CD14-positive monocyte (primary cell): Measurements from ENCODE around the gene MS4A14. TPM values are rescaled to one million over a fixed set of nuclear protein-coding genes. Genes with fewer than 3 reads are reported as not detected.

ENCODE experiments used
- DNase-seq, 3 donors: peaks; one replicate each; pipeline ENCODE4 v3.0.0-alpha.2; 2011 to 2022
- H2AFZ ChIP-seq: 2 replicates; pipeline ENCODE4 v1.6.0; 2012; ENCODE audit warnings: mild to moderate bottlenecking, low read depth, low read length, inconsistent platforms; ENCODE audit not compliant: insufficient read depth, poor library complexity, severe bottlenecking
- H3K27ac ChIP-seq, 2 donors: 1 replicate in 1 of 2; 2 replicates in 1 of 2; pipeline ENCODE4 v1.5.1; 2012 to 2013; ENCODE audit warnings: low read length in 2 of 2, control low read depth in 1 of 2, inconsistent platforms in 1 of 2, low read depth in 1 of 2, mild to moderate bottlenecking in 1 of 2
- H3K27me3 ChIP-seq, 2 donors: one replicate each; pipeline versions ENCODE4 v1.6.0 to v1.6.1; 2011 to 2013; ENCODE audit warnings: low read length in 2 of 2; ENCODE audit not compliant: control insufficient read depth in 2 of 2, insufficient read depth in 2 of 2
- H3K36me3 ChIP-seq, 2 donors: replicated peaks in 1 of 2; 1 replicate in 1 of 2; 2 replicates in 1 of 2; pipeline versions ENCODE4 v1.5.1 to v1.6.1; 2012 to 2013; ENCODE audit warnings: low read length in 2 of 2, control low read depth in 1 of 2, inconsistent platforms in 1 of 2, mild to moderate bottlenecking in 1 of 2; ENCODE audit not compliant: insufficient read depth in 2 of 2, control insufficient read depth in 1 of 2
- H3K4me1 ChIP-seq, 2 donors: 1 replicate in 1 of 2; 2 replicates in 1 of 2; pipeline versions ENCODE4 v1.5.1 to v1.6.1; 2012 to 2013; ENCODE audit warnings: low read length in 2 of 2, control low read depth in 1 of 2, inconsistent platforms in 1 of 2, mild to moderate bottlenecking in 1 of 2, moderate library complexity in 1 of 2; ENCODE audit not compliant: insufficient read depth in 2 of 2, control insufficient read depth in 1 of 2
- H3K4me2 ChIP-seq: replicated peaks from 2 replicates; pipeline ENCODE3; 2012; ENCODE audit warnings: low read length, moderate library complexity, mild to moderate bottlenecking; ENCODE audit not compliant: poor library complexity, severe bottlenecking; ENCODE audit errors: extremely low read depth
- H3K4me3 ChIP-seq, 3 experiments: fragments of 200-600 bp in 1 of 3; sonication (generic) in 1 of 3; replicated peaks in 1 of 3; 1 replicate in 2 of 3; 2 replicates in 1 of 3; pipeline ENCODE4 v1.5.1; 2011 to 2013; ENCODE audit warnings: low read length in 3 of 3, mild to moderate bottlenecking in 3 of 3, control low read depth in 2 of 3, low read depth in 2 of 3, inconsistent platforms in 1 of 3, moderate library complexity in 1 of 3
- H3K79me2 ChIP-seq: 2 replicates; pipeline ENCODE4 v1.6.0; 2012; ENCODE audit warnings: mild to moderate bottlenecking, control low read depth, inconsistent platforms, low read length, moderate library complexity; ENCODE audit not compliant: insufficient read depth
- H3K9ac ChIP-seq: 2 replicates; pipeline ENCODE4 v1.6.0; 2017; ENCODE audit warnings: low read length, mild to moderate bottlenecking; ENCODE audit not compliant: insufficient read depth, poor library complexity, severe bottlenecking
- H3K9me3 ChIP-seq, 2 donors: replicated peaks in 1 of 2; 1 replicate in 1 of 2; 2 replicates in 1 of 2; pipeline versions ENCODE4 v1.5.1 to v1.6.1; 2012 to 2013; ENCODE audit warnings: low read length in 2 of 2, control low read depth in 1 of 2; ENCODE audit not compliant: control insufficient read depth in 1 of 2, insufficient read depth in 1 of 2
- H4K20me1 ChIP-seq: 2 replicates; pipeline ENCODE4 v1.6.0; 2012; ENCODE audit warnings: mild to moderate bottlenecking, low read length, control low read depth, moderate library complexity; ENCODE audit not compliant: insufficient read depth
- H3K27ac Mint-ChIP-seq, 7 donors: one replicate each; pipeline ENCODE4 v1.8.0; 2020; ENCODE audit warnings: mild to moderate bottlenecking in 7 of 7, mixed read lengths in 7 of 7, moderate library complexity in 6 of 7, inconsistent platforms in 2 of 7
- H3K27me3 Mint-ChIP-seq, 3 donors: one replicate each; pipeline ENCODE4 v1.8.0; 2021 to 2022; ENCODE audit warnings: low read depth in 3 of 3, mild to moderate bottlenecking in 3 of 3, mixed read lengths in 3 of 3, moderate library complexity in 3 of 3, inconsistent platforms in 1 of 3
- H3K36me3 Mint-ChIP-seq, 2 donors: one replicate each; pipeline ENCODE4 v1.8.0; 2020; ENCODE audit warnings: mixed read lengths in 2 of 2, inconsistent platforms in 1 of 2, mild to moderate bottlenecking in 1 of 2
- H3K4me1 Mint-ChIP-seq: one replicate; pipeline ENCODE4 v1.8.0; 2020; ENCODE audit warnings: mild to moderate bottlenecking, mixed read lengths
- H3K4me3 Mint-ChIP-seq, 2 donors: one replicate each; pipeline ENCODE4 v1.8.0; 2020; ENCODE audit warnings: mild to moderate bottlenecking in 2 of 2, mixed read lengths in 2 of 2, moderate library complexity in 1 of 2
- H3K9me3 Mint-ChIP-seq, 7 donors: one replicate each; pipeline ENCODE4 v1.8.0; 2020 to 2022; ENCODE audit warnings: mixed read lengths in 7 of 7, mild to moderate bottlenecking in 6 of 7, moderate library complexity in 6 of 7, inconsistent platforms in 2 of 7
- CTCF ChIP-seq: fragments of 200-600 bp; IDR thresholded peaks from one replicate; pipeline ENCODE4 v1.8.0; 2022; ENCODE audit warnings: antibody characterized with exemption, mild to moderate bottlenecking
- WGBS: methylation state at CpG from one replicate; pipeline ENCODE4 v1.1.5; 2013; ENCODE audit warnings: missing lambda C conversion rate; ENCODE audit not compliant: insufficient coverage; 5-methylcytosine and 5-hydroxymethylcytosine counted together
- intact Hi-C, 2 donors: fragments of 100-400 bp; cut with micrococcal nuclease; formaldehyde crosslinking; loops; one replicate each; pipeline versions ENCODE4 v1.15.0 to v1.15.1; 2023
- polyA plus RNA-seq, 3 donors: library from polyadenylated mRNA; depleted of rRNA in 1 of 3; unstranded in 2 of 3; stranded (reverse) in 1 of 3; fragments of 300-500 nt in 2 of 3; fragments of >200 nt in 1 of 3; fragmentation: Illumina TruSeq in 2 of 3; gene quantifications; 1 replicate in 2 of 3; 2 replicates in 1 of 3; pipeline ENCODE4 v1.2.3, GENCODE V29; 2012 to 2021

MS4A14 gene
- polyA plus RNA-seq, 3 donors: 3.0 to 30.8 (median 7.5) TPM

GRCh38 chr11:60429272-60429671 lies 33.0 kb downstream of the MS4A14 start, which contains the start of gene MS4A5:
TSS of gene MS4A5 (plus strand) at chr11:60429572. CDS start at chr11:60429675, 103 bp downstream.
- no peak within 1 kb of the TSS for H3K27ac ChIP-seq
- H3K4me3 ChIP-seq: no peak within 1 kb of the TSS
- Mint-ChIP-seq H3K9me3 (peaks cover 0 to 3% (median 0%) of the 10 kb centered on the region in 7 donors), H3K36me3 (no peaks in the 10 kb centered on the region), H3K4me1 (peaks cover 16% of the 10 kb centered on the region), H3K4me3 (no peak within 1 kb of the TSS), H3K27ac (no peak within 1 kb of the TSS), H3K27me3 (peaks cover 0 to 2% (median 0%) of the 10 kb centered on the region in 3 donors)
- no CpG with 5 or more reads among the region's 5 CpGs for WGBS
- TF ChIP-seq CTCF: no peak
- peaks cover 0 to 2% of the 10 kb centered on the region in 2 donors for H3K27me3 ChIP-seq
- H4K20me1 ChIP-seq: no peaks in the 10 kb centered on the region
- no peaks in the 10 kb centered on the region for H3K36me3 ChIP-seq
- no peak within 1 kb of the TSS for H3K9ac ChIP-seq
- H3K9me3 ChIP-seq: no peaks in the 10 kb centered on the region
- no peaks in the 10 kb centered on the region for H3K79me2 ChIP-seq
- DNase-seq: no peak
- no peak within 1 kb of the TSS for H3K4me2 ChIP-seq
- peak within 1 kb of the TSS; percentile 34 for H2AFZ ChIP-seq
- H3K4me1 ChIP-seq: no peaks in the 10 kb centered on the region
- intact Hi-C loops: no loop called here

GRCh38 chr11:60431251-60431650 lies 35.0 kb downstream of the MS4A14 start:
- Histone ChIP-seq H3K9me3 (no peaks in the 10 kb centered on the region), H2AFZ (no peak overlapping the region), H4K20me1 (no peaks in the 10 kb centered on the region), H3K36me3 (no peaks in the 10 kb centered on the region), H3K27ac (no peak overlapping the region), H3K27me3 (peaks cover 0 to 2% of the 10 kb centered on the region in 2 donors), H3K4me1 (no peaks in the 10 kb centered on the region), H3K79me2 (no peaks in the 10 kb centered on the region), H3K4me3 (no peak overlapping the region), H3K4me2 (no peak overlapping the region), H3K9ac (no peak overlapping the region)
- intact Hi-C loops: no loop called here
- Mint-ChIP-seq H3K27ac (no peak overlapping the region), H3K9me3 (peaks cover 0 to 3% (median 0%) of the 10 kb centered on the region in 7 donors), H3K36me3 (no peaks in the 10 kb centered on the region), H3K27me3 (peaks cover 0 to 4% (median 0%) of the 10 kb centered on the region in 3 donors), H3K4me3 (no peak overlapping the region), H3K4me1 (peaks cover 16% of the 10 kb centered on the region)
- DNase-seq: no peak
- no peak for TF ChIP-seq CTCF
- 100% methylated on average over 1 of the region's 2 CpGs for WGBS
